ENCODE measurements around the gene SLC30A9. TPM values are rescaled to one million over a fixed set of nuclear protein-coding genes. Genes with fewer than 3 reads are reported as not detected.

The SLC30A9 gene
- polyA plus RNA-seq, 2 of the 4 experiments (the other 2 are of a cell fraction), result 28.7 to 57.6 TPM

DNA sequence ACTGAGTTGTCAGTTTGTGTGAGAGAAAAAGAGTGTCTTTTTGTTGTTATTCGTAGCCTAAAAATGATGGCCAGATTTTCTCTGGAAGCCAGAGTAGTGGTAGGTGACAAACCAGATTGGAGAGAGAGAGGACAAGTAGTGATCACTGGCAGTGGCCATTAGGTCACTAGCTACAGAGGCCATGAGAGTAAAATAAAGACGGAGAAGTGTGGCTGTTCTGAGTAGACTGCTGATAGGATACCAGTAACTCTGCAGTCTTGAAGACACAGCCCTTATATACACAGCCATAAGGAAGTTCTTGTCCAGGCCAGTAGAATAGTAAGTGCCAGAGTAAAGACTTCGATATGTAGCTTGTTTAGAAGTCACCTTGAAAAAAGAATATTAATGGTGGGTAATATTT is 7.7 kb downstream of the SLC30A9 start:
- FAIRE-seq, result no peak
- WGBS (ENCODE audit: missing lambda C conversion rate), result 93% methylated on average over 3 of the region's 3 CpGs

DNA sequence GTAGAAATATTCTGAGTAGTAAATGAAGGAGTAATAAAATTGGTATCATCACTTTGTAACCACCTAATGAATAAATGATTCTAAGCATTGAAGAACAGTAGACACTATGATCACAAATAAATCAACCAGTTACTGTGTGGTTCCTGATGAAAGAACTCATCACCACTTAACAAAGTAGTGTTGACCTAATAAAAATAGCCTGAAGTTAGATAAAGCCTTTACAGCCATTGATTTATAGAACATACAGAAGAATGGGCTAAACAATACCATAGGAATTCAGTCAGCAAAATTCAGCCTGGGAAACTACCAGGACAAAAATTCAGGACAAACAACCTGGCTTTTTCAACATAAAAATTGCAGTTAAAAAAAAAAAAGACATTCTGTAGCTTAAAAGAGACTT is 9.0 kb downstream of the SLC30A9 start:
- TF ChIP-seq, protein P1, sequence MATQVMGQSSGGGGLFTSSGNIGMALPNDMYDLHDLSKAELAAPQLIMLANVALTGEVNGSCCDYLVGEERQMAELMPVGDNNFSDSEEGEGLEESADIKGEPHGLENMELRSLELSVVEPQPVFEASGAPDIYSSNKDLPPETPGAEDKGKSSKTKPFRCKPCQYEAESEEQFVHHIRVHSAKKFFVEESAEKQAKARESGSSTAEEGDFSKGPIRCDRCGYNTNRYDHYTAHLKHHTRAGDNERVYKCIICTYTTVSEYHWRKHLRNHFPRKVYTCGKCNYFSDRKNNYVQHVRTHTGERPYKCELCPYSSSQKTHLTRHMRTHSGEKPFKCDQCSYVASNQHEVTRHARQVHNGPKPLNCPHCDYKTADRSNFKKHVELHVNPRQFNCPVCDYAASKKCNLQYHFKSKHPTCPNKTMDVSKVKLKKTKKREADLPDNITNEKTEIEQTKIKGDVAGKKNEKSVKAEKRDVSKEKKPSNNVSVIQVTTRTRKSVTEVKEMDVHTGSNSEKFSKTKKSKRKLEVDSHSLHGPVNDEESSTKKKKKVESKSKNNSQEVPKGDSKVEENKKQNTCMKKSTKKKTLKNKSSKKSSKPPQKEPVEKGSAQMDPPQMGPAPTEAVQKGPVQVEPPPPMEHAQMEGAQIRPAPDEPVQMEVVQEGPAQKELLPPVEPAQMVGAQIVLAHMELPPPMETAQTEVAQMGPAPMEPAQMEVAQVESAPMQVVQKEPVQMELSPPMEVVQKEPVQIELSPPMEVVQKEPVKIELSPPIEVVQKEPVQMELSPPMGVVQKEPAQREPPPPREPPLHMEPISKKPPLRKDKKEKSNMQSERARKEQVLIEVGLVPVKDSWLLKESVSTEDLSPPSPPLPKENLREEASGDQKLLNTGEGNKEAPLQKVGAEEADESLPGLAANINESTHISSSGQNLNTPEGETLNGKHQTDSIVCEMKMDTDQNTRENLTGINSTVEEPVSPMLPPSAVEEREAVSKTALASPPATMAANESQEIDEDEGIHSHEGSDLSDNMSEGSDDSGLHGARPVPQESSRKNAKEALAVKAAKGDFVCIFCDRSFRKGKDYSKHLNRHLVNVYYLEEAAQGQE (IDR thresholded peaks at IDR 0.05), result no peak
- TF ChIP-seq, protein P2, sequence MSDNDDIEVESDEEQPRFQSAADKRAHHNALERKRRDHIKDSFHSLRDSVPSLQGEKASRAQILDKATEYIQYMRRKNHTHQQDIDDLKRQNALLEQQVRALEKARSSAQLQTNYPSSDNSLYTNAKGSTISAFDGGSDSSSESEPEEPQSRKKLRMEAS (IDR thresholded peaks at IDR 0.05), result no peak
- TF ChIP-seq SMC3 (IDR thresholded peaks at IDR 0.05) (no peak), PHF8 (IDR thresholded peaks at IDR 0.05; ENCODE audit: borderline replicate concordance, low read depth) (no peak), RCOR1 (IDR thresholded peaks at IDR 0.05; ENCODE audit: low read depth, low read length) (no peak), ESRRA (IDR thresholded peaks at IDR 0.05; ENCODE audit: borderline replicate concordance, low read length) (no peak), MYC (IDR thresholded peaks at IDR 0.05; ENCODE audit: borderline replicate concordance, low read length) (no peak), FOSB (CRISPR knock-in tag; IDR thresholded peaks at IDR 0.05) (no peak), EHMT2 (IDR thresholded peaks at IDR 0.05; ENCODE audit: low read depth) (no peak), CHD2 (IDR thresholded peaks at IDR 0.05; ENCODE audit: low read length, partially characterized antibody) (no peak)
- H3K4me3 ChIP-seq, result no peak overlapping the region
- FAIRE-seq (no peak), ATAC-seq (no peak), DNase-seq (ENCODE audit: low read depth in 1 of 2, low spot score in 1 of 2) (no peak)
- H3K4me1 ChIP-seq, result no peaks in the 10 kb centered on the region
- no peak overlapping the region for H3K27ac ChIP-seq
- no peaks in the 10 kb centered on the region for H3K9me3 ChIP-seq
- no peak overlapping the region for H3K4me2 ChIP-seq
- POLR2A ChIA-PET, result no interaction called here
- CTCF ChIA-PET, result no interaction called here

More for the DNA sequence above, 7.7 kb downstream of the SLC30A9 start:
- Histone ChIP-seq H3K4me2 (no peak overlapping the region), H3K4me1 (no peaks in the 10 kb centered on the region; the same call in 2 of the 3 replicates), H3K27ac (no peak overlapping the region), H3K4me3 (no peak overlapping the region), H3K9me3 (no peaks in the 10 kb centered on the region)
- ATAC-seq, result no peak
- ChIA-PET CTCF (interaction anchor here (1.2 kb wide), 1 partner anchor 31 kb away, joined by 3 read pairs; no protein-coding TSS in a partner anchor), POLR2A (no interaction called here)
- TF ChIP-seq HOXA7 (CRISPR knock-in tag; IDR thresholded peaks at IDR 0.05), result no peak
- no peak for TF ChIP-seq HOXB5 (CRISPR knock-in tag; IDR thresholded peaks at IDR 0.05)
- no peak for TF ChIP-seq ESRRA (IDR thresholded peaks at IDR 0.05; ENCODE audit: borderline replicate concordance, low read length)
- no peak for TF ChIP-seq FOSL2 (IDR thresholded peaks at IDR 0.05)
- no peak for TF ChIP-seq FOSL2 (CRISPR knock-in tag; IDR thresholded peaks at IDR 0.05)
- no peak for TF ChIP-seq POLR2AphosphoS2 (conservative IDR thresholded peaks at IDR 0.05; ENCODE audit: low read length)
- TF ChIP-seq, protein P3, sequence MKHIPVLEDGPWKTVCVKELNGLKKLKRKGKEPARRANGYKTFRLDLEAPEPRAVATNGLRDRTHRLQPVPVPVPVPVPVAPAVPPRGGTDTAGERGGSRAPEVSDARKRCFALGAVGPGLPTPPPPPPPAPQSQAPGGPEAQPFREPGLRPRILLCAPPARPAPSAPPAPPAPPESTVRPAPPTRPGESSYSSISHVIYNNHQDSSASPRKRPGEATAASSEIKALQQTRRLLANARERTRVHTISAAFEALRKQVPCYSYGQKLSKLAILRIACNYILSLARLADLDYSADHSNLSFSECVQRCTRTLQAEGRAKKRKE (CRISPR knock-in tag; IDR thresholded peaks at IDR 0.05; ENCODE audit: low read depth), result no peak
- TF ChIP-seq, protein P4, sequence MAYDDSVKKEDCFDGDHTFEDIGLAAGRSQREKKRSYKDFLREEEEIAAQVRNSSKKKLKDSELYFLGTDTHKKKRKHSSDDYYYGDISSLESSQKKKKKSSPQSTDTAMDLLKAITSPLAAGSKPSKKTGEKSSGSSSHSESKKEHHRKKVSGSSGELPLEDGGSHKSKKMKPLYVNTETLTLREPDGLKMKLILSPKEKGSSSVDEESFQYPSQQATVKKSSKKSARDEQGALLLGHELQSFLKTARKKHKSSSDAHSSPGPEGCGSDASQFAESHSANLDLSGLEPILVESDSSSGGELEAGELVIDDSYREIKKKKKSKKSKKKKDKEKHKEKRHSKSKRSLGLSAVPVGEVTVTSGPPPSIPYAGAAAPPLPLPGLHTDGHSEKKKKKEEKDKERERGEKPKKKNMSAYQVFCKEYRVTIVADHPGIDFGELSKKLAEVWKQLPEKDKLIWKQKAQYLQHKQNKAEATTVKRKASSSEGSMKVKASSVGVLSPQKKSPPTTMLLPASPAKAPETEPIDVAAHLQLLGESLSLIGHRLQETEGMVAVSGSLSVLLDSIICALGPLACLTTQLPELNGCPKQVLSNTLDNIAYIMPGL (CRISPR knock-in tag; IDR thresholded peaks at IDR 0.05; ENCODE audit: borderline replicate concordance), result no peak
- no peak for TF ChIP-seq SREBF2 (IDR thresholded peaks at IDR 0.05)
- TF ChIP-seq CEBPB (IDR thresholded peaks at IDR 0.05), result no peak
- DNase-seq (ENCODE audit: low read depth in 1 of 2, low spot score in 1 of 2), result no peak
